ENCODE measurements around the gene CEP135.

- TF ChIP-seq, protein P1, sequence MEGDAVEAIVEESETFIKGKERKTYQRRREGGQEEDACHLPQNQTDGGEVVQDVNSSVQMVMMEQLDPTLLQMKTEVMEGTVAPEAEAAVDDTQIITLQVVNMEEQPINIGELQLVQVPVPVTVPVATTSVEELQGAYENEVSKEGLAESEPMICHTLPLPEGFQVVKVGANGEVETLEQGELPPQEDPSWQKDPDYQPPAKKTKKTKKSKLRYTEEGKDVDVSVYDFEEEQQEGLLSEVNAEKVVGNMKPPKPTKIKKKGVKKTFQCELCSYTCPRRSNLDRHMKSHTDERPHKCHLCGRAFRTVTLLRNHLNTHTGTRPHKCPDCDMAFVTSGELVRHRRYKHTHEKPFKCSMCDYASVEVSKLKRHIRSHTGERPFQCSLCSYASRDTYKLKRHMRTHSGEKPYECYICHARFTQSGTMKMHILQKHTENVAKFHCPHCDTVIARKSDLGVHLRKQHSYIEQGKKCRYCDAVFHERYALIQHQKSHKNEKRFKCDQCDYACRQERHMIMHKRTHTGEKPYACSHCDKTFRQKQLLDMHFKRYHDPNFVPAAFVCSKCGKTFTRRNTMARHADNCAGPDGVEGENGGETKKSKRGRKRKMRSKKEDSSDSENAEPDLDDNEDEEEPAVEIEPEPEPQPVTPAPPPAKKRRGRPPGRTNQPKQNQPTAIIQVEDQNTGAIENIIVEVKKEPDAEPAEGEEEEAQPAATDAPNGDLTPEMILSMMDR (IDR thresholded peaks at IDR 0.05 in 4 of 5, conservative IDR thresholded peaks at IDR 0.05 in 1 of 5): no peak
- no peak for TF ChIP-seq POLR2A (IDR thresholded peaks at IDR 0.05)
Observed at GRCh38 chr4:56028165-56028564, 79.4 kb downstream of the CEP135 start.

Measured in gastrocnemius medialis (tissue), 4 donors.